ENCODE results near the gene MFF. TPM values are rescaled to one million over a fixed set of nuclear protein-coding genes. Genes with fewer than 3 reads are reported as not detected.

The MFF gene
- polyA plus RNA-seq, 1 of the 3 experiments (the other 2 are of a cell fraction), result 51.0 TPM

DNA sequence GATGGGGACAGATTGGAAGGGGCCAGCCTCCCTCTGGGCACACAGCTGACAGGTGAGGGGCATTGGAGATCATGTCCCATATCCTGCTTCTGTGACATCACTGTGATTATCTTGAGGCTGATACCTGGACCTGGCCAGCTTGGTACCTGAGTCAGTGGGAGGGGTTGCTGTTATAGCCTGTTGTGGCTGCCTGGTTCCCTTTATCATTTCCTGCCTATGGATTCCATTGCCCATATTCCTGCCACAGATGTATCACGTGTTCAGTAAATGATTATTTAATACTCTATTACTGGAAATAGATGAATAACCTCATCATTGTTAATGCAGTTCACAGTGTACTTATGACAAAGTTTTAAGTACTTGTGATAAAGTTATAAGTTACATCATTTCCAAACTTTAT lies 70.5 kb downstream of the MFF start:
- ChIA-PET POLR2A (no interaction called here), CTCF (interaction anchor here (1.7 kb wide), 1 partner anchor 11 kb away, joined by 12 read pairs; no protein-coding TSS in a partner anchor)
- Histone ChIP-seq H3K4me3 (ENCODE audit: low read depth in 2 of 2, low read length in 1 of 2) (no peak overlapping the region), H3F3A (replicated peaks; ENCODE audit: insufficient read depth) (no peaks in the 10 kb centered on the region), H4K20me1 (ENCODE audit: insufficient read depth) (no peaks in the 10 kb centered on the region), H3K9me3 (no peaks in the 10 kb centered on the region), H2AFZ (ENCODE audit: low read depth) (no peak overlapping the region), H3K36me3 (replicated peaks in 1 of 2; ENCODE audit: control insufficient read depth in 1 of 2, insufficient read depth in 2 of 2, low read length in 1 of 2) (no peaks in the 10 kb centered on the region), H3K9me2 (no peaks in the 10 kb centered on the region), H3K27me3 (ENCODE audit: insufficient read depth) (no peaks in the 10 kb centered on the region), H3K4me2 (no peak overlapping the region), H3K4me1 (ENCODE audit: control insufficient read depth in 1 of 2, insufficient read depth in 2 of 2, low read depth in 1 of 2, low read length in 1 of 2) (no peaks in the 10 kb centered on the region), H3K79me2 (ENCODE audit: insufficient read depth) (no peaks in the 10 kb centered on the region), H3K9ac (no peak overlapping the region), H3K27ac (ENCODE audit: low read depth in 2 of 2, low read length in 1 of 2) (no peak overlapping the region)
- no peak for DNase-seq
- 74% methylated on average over 1 of the region's 1 CpG for WGBS (ENCODE audit: low lambda C conversion rate)
- TF ChIP-seq CTCF (IDR thresholded peaks at IDR 0.05) (no peak), MEF2A (IDR thresholded peaks at IDR 0.05; ENCODE audit: borderline replicate concordance, low read depth) (no peak), PBX3 (IDR thresholded peaks at IDR 0.05) (no peak), IRF3 (IDR thresholded peaks at IDR 0.05; ENCODE audit: low read depth, low read length) (no peak), CHD2 (IDR thresholded peaks at IDR 0.05; ENCODE audit: low read length, partially characterized antibody) (no peak), FOXJ3 (CRISPR knock-in tag; IDR thresholded peaks at IDR 0.05) (no peak), RXRA (IDR thresholded peaks at IDR 0.05; ENCODE audit: borderline replicate concordance, low read depth) (no peak), GATA2 (CRISPR knock-in tag; IDR thresholded peaks at IDR 0.05) (no peak), SIN3A (IDR thresholded peaks at IDR 0.05; ENCODE audit: borderline replicate concordance, low read depth, low read length) (no peak), FOSL2 (IDR thresholded peaks at IDR 0.05; ENCODE audit: borderline replicate concordance, low read depth) (no peak), JUND (IDR thresholded peaks at IDR 0.05) (no peak), EZH2phosphoT487 (IDR thresholded peaks at IDR 0.05; ENCODE audit: borderline replicate concordance, low read depth) (no peak), RAD21 (IDR thresholded peaks at IDR 0.05; ENCODE audit: low read length) (no peak), TCF12 (IDR thresholded peaks at IDR 0.05) (no peak), MXI1 (IDR thresholded peaks at IDR 0.05; ENCODE audit: low read depth, low read length) (no peak), REST (IDR thresholded peaks at IDR 0.05; ENCODE audit: low read depth, low read length) (no peak)
